Measurements from ENCODE around the gene NCR3LG1.

The NCR3LG1 gene

GRCh38 chr11:17394743-17395390 is 43.3 kb downstream of the NCR3LG1 start:
- no peak for DNase-seq (ENCODE audit: low read depth)

- DNase-seq (ENCODE audit: low read depth): no peak
These were observed 44.0 kb downstream of the NCR3LG1 start for GRCh38 chr11:17395554-17395961.

- DNase-seq (ENCODE audit: low read depth): no peak
These were observed 44.4 kb downstream of the NCR3LG1 start for GRCh38 chr11:17395978-17396377.

GRCh38 chr11:17396598-17397310 is 45.2 kb downstream of the NCR3LG1 start:
- DNase-seq (ENCODE audit: low read depth): no peak

DNA sequence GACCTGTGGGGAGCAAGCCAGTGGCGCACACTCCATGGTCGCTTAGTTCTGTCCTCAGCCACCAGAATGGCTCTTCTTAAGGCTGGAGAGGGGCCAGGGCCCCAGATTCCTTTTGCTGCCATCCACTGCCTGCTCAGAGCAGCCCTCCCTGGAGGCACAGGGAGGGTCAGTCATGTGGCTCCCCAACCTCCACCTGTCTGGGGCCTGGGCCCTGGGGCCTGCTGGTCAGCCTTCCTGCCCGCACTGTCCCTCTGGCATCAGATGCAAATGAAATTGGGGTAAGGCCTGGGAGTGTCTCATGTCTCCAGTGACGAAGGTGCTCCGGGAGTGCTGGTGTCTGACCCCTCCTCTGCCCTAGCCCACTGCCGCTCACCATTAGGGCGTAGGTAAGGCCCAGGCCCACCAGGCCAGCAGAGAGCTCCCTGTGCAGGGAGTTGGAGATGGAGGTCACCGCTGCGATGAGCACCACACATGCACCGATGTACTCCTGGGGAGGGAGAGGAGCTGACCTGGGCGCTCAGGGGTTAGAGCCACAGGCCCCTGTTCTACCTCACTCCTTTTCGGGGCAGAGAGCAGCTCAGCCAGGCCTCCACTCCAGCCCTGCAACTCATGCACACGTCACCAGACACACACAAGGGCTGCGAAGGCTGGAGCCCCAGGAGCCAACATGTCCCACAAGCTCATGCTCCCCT is 45.9 kb downstream of the NCR3LG1 start:
- DNase-seq (ENCODE audit: low read depth): no peak

DNA sequence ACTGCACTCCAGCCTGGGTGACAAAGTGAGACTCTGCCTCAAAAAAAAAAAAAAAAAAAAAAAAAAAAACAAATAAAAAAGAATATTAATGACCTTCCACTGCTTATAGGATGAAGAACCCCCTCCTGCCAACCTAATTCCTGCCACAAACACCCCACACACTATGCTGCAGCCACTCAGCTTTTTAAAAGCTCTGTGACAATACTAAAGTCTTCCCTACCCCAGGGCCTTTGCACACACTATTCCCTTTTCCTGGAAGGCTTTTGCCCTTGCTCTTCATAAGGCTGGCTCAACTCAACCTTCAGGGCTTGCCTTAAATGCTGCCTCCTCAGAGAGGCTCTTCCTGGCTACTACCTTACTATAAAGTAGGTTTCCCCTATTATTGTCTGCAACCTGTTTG is 47.6 kb downstream of the NCR3LG1 start:
- no peak for DNase-seq (ENCODE audit: low read depth)

DNA sequence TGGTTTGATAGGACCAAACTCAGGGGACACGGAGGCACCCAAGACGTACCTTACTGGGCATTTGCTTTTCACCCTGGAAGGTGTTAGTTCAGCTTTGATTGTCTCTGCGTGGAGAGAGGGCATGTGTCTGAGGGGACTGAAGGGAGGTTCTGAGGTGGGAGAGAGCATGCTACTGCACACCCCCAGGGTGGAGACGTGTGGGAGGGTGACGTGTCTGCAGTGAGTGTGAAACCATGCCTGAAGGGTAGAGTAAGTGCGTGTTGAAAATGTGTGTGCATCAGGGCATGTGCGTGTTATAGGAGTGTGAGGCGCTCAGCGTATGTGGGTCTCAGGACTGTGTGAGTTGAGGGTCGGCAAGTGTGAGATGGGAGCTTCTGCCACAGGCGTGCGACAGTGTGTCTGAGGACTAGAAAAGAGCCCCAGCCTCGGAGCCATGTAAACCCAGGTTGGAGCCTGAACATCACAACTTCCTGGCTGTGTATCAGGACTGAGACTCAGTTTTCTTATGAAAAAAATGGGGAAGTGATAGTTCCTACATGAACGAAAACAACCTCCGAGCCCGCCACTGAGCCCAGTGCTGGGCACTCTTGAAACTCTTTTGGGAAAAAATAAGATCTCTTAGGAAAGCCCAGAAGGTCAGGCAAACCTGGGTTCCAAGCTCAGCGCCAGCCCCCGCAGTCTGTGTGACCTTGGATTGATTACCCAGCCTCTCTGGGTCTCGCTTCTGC is 48.6 kb downstream of the NCR3LG1 start:
- DNase-seq (ENCODE audit: low read depth): no peak

- no peak for DNase-seq (ENCODE audit: low read depth)
These were observed 49.7 kb downstream of the NCR3LG1 start for GRCh38 chr11:17401316-17401715.

DNA sequence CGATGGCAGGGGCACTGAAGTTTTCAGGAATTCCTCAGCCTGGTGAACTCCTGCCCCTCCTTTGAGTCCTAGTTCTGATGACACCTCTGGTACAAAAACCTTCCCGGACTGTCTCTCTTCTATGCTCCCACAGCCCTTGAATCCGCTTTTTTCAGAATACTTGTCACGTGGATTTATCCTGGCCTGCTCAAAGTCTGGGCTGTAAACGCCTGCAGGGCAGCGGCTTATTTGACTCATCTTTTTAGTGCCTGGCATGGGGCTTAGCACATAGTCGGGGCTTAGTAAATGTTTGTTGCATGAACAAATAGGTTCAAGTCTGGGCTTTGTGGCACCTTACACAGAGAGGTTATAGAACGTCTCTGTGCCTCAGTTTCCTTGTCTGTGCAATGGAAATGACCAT is 50.2 kb downstream of the NCR3LG1 start:
- no peak for DNase-seq (ENCODE audit: low read depth)

DNA sequence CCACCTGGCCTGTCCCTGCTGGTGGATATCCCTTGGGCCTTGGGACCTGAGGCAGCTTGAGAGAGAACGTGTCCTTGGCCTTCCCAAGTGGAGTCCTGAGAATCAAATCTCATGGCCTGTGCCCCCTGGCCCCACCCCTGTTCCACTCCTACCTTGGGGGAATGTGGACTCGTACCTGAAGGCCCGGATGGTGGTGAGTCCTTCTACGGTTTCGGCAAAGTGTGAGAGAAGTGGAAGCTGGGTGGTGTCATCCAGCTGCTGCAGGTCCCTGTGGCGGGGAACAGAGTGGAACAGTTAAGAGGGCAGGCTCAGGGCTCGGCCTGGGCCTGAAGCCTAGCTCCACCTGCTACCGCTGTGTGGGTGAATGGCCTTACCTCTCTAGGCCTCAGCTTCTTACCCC is 50.9 kb downstream of the NCR3LG1 start:
- DNase-seq (ENCODE audit: low read depth): no peak

DNA sequence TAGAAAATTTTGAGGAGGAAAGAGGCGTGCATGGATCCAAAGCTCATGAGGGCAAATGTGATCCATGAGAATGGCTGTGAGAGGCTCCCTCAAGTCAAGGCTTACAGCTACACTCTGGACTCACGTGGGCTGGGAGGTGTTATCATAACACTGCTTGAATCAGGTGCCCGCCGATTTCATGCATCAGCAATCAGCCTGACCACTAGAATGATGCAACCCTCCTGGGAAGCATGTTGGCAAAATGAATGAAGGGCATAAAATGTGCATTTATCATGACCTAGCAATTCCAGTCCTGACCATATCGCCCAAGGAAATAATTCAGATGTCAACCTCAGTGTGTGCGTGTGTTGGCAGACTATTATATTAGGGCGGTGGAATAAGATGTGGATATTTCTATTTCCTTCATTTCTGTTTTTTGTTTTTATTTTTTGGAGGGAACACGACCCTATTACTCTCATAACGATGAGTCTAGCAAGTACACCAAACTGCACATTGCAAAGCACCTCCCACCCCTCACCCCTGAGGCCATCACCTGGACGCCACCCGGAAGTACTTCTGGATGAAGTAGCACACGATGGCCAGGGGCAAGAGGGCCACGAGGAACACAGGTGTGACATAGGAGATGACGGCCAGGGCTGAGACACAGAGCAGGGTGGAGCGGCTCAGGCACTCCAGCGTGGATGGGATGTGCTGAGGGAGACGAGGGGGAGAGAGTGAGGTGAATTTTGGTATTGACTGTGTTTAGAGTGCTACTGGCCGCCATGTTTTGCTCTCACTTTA is 52.6 kb downstream of the NCR3LG1 start:
- peak; percentile 13 for DNase-seq (ENCODE audit: low read depth)

- peak; percentile 67 for DNase-seq (ENCODE audit: low read depth)
These were observed 53.8 kb downstream of the NCR3LG1 start for GRCh38 chr11:17405232-17406005.

GRCh38 chr11:17406082-17406817 is 54.6 kb downstream of the NCR3LG1 start:
- no peak for DNase-seq (ENCODE audit: low read depth)

DNA sequence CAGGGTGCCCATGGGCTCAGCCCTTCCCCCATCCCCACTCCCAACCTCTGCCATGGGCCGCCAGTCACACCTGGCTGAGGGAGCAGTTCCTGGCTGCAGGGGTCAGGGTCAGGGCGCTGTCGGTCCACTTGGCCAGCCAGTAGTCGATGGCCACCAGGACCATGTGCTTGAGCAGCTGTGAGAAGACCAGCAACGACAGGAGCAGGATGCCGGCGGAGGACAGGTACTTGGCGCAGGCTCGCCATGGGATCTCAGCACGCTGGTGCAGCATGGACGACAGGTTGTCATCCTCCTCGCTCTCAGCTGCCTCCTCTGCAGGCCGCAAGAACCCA is 55.2 kb downstream of the NCR3LG1 start:
- DNase-seq (ENCODE audit: low read depth): no peak

DNA sequence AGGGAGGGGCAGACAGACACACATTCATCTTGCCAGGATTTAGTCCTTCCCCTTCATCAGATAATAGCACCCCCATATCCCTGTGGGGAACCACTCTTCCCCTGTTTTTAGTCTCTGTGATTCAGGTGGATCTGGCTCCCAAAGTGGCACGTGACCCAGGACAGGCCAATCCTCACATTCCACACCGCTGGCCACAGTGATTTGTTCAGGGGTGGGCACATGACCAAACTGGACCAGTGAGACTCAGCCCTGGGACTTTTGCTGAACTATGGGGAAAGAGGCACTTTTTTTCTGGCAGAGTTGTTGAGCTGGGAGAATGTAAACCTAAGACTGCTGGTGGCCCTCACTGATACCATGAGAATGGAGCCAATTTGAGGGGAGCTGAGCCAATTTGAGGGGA is 56.0 kb downstream of the NCR3LG1 start:
- no peak for DNase-seq (ENCODE audit: low read depth)

DNA sequence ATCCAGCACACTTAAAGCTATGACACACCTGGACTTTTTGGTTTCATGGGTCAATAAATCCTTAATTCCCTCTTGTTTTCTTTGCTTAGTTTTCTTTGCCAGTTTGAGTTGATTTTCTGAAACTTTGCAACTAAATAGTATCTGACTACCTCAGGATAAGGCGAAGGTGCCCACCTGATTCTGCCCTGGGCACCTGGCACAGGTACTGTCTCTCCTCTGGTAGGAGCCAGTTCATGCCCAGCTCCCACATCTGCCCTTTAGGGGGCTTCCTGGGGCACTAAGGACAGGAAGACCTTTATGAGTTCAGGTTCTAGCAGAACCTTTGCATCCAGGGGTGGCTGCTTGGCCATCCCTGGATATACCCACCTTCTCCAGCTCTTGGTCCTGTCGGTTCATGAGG is 56.4 kb downstream of the NCR3LG1 start:
- DNase-seq (ENCODE audit: low read depth): no peak

DNA sequence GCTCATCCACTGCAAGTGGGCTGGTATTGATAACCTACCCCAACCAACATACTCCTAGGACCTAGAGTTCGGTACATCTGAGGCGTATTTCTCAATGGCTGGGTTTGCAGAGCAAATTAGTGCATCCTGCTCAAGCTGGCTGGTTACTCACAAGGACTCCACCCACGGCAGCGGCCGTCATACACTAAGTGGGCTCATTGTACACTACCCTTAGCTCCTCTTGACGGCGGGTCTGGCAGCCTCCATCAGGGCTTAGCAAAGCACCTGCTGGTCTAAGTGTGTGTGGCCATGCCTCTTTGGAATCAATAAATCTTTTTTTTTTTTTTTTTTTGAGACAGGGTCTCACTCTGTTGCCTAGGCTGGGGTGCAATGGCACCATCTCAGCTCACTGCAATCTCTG is 57.0 kb downstream of the NCR3LG1 start:
- DNase-seq (ENCODE audit: low read depth): no peak

GRCh38 chr11:17410606-17411379 is 59.2 kb downstream of the NCR3LG1 start:
- DNase-seq (ENCODE audit: low read depth): no peak

GRCh38 chr11:17411418-17411817 is 59.8 kb downstream of the NCR3LG1 start:
- DNase-seq (ENCODE audit: low read depth): no peak
